ENCODE results near the gene NUBPL. TPM values are rescaled to one million over a fixed set of nuclear protein-coding genes. Genes with fewer than 3 reads are reported as not detected.

The NUBPL gene
- total RNA-seq, 1 experiment from 2014 or later, result 5.7 TPM

DNA sequence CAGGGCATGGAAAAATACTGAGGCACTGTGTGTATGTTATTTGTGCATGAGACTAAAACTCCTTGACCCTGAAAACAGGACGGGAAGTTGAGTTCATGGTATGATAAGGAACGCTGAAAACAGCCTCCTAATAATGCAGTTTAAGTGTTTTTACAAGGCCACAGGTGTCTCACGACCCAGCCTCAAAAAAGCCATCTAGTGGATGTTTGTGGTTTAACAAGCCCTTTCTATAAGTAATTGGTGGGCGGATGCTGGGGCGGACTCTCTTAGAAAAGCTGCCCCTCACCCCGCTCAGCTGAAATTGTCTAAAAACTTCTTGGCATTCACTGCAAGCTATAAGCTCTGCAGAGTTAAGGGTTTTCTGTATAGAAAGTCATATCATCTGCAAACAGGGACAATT, 184.5 kb downstream of the NUBPL start:
- no TSS peak for BruUV-seq (replicated peaks)
- ATAC-seq, result no peak
- DNase-seq (ENCODE audit: low read depth, low spot score), result no peak
- H3K27me3 ChIP-seq (ENCODE audit: control insufficient read depth, insufficient read depth, low read length), result no peaks in the 10 kb centered on the region
- no peak overlapping the region for H3K27ac ChIP-seq (ENCODE audit: low read length)
- H3K4me3 ChIP-seq (ENCODE audit: low read depth in 2 of 2, low read length in 2 of 2), result no peak overlapping the region
- H3K4me1 ChIP-seq (ENCODE audit: control insufficient read depth, insufficient read depth, low read length), result no peaks in the 10 kb centered on the region
- intact Hi-C loops (cut with micrococcal nuclease; ENCODE audit: unreplicated experiment), result no loop called here
- POLR2A ChIA-PET, result no interaction called here
- in situ Hi-C loops (cut with HindIII; ENCODE audit: low pct_unique_long_range_greater_than_20kb, low sequenced_read_pairs), result no loop called here
- H3K36me3 ChIP-seq (ENCODE audit: control insufficient read depth, insufficient read depth, low read length), result no peaks in the 10 kb centered on the region
- TF ChIP-seq TCF7L2 (IDR thresholded peaks at IDR 0.05; ENCODE audit: low read depth, low read length) (no peak), POLR2AphosphoS5 (IDR thresholded peaks at IDR 0.05; ENCODE audit: low read depth, low read length) (no peak), SIN3A (IDR thresholded peaks at IDR 0.05; ENCODE audit: borderline replicate concordance, insufficient read depth, low read depth, low read length) (no peak)
- TF ChIP-seq, protein P1, sequence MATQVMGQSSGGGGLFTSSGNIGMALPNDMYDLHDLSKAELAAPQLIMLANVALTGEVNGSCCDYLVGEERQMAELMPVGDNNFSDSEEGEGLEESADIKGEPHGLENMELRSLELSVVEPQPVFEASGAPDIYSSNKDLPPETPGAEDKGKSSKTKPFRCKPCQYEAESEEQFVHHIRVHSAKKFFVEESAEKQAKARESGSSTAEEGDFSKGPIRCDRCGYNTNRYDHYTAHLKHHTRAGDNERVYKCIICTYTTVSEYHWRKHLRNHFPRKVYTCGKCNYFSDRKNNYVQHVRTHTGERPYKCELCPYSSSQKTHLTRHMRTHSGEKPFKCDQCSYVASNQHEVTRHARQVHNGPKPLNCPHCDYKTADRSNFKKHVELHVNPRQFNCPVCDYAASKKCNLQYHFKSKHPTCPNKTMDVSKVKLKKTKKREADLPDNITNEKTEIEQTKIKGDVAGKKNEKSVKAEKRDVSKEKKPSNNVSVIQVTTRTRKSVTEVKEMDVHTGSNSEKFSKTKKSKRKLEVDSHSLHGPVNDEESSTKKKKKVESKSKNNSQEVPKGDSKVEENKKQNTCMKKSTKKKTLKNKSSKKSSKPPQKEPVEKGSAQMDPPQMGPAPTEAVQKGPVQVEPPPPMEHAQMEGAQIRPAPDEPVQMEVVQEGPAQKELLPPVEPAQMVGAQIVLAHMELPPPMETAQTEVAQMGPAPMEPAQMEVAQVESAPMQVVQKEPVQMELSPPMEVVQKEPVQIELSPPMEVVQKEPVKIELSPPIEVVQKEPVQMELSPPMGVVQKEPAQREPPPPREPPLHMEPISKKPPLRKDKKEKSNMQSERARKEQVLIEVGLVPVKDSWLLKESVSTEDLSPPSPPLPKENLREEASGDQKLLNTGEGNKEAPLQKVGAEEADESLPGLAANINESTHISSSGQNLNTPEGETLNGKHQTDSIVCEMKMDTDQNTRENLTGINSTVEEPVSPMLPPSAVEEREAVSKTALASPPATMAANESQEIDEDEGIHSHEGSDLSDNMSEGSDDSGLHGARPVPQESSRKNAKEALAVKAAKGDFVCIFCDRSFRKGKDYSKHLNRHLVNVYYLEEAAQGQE (IDR thresholded peaks at IDR 0.05; ENCODE audit: insufficient read depth in 1 of 2, low read depth in 2 of 2, low read length in 1 of 2), result no peak
- TF ChIP-seq, protein P2, sequence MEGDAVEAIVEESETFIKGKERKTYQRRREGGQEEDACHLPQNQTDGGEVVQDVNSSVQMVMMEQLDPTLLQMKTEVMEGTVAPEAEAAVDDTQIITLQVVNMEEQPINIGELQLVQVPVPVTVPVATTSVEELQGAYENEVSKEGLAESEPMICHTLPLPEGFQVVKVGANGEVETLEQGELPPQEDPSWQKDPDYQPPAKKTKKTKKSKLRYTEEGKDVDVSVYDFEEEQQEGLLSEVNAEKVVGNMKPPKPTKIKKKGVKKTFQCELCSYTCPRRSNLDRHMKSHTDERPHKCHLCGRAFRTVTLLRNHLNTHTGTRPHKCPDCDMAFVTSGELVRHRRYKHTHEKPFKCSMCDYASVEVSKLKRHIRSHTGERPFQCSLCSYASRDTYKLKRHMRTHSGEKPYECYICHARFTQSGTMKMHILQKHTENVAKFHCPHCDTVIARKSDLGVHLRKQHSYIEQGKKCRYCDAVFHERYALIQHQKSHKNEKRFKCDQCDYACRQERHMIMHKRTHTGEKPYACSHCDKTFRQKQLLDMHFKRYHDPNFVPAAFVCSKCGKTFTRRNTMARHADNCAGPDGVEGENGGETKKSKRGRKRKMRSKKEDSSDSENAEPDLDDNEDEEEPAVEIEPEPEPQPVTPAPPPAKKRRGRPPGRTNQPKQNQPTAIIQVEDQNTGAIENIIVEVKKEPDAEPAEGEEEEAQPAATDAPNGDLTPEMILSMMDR (IDR thresholded peaks at IDR 0.05), result no peak; the same call in 1 of the 2 replicates
- CTCF ChIA-PET, result no interaction called here
- H3K9me3 ChIP-seq (ENCODE audit: control insufficient read depth, insufficient read depth, low read depth, low read length), result peaks cover 4% of the 10 kb centered on the region; the same call in 1 of the 2 replicates

DNA sequence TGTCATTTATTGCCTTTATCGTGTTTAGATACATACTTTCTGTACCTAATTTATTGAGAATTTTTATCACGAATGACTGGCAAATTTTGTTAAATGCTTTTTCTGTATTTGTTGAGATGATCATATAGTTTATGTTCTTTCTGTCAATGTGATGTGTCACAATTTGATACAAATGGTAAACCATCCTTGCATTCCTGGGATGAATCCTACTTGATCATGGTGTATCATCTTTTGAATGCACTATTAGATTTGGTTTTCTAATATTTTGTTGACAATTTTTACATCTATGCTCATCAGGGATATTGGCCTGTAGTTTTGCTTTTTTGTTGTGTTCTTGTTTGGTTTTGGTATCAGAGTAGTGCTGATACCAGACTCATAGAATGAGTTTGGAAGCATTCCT, 185.1 kb downstream of the NUBPL start:
- ATAC-seq (no peak), DNase-seq (ENCODE audit: low read depth, low spot score) (no peak)
- Histone ChIP-seq H3K27ac (ENCODE audit: low read length) (no peak overlapping the region), H3K27me3 (ENCODE audit: control insufficient read depth, insufficient read depth, low read length) (no peaks in the 10 kb centered on the region), H3K4me3 (ENCODE audit: low read depth in 2 of 2, low read length in 2 of 2) (no peak overlapping the region), H3K36me3 (ENCODE audit: control insufficient read depth, insufficient read depth, low read length) (no peaks in the 10 kb centered on the region), H3K9me3 (ENCODE audit: control insufficient read depth, insufficient read depth, low read depth, low read length) (peaks cover 4% of the 10 kb centered on the region; the same call in 1 of the 2 replicates), H3K4me1 (ENCODE audit: control insufficient read depth, insufficient read depth, low read length) (no peaks in the 10 kb centered on the region)
- in situ Hi-C loops (cut with HindIII; ENCODE audit: low pct_unique_long_range_greater_than_20kb, low sequenced_read_pairs) (no loop called here), intact Hi-C loops (cut with micrococcal nuclease; ENCODE audit: unreplicated experiment) (no loop called here)
- POLR2A ChIA-PET, result no interaction called here
- CTCF ChIA-PET, result no interaction called here
- no TSS peak for BruUV-seq (replicated peaks)
- TF ChIP-seq, protein P2 (IDR thresholded peaks at IDR 0.05), result no peak
- no peak for TF ChIP-seq POLR2AphosphoS5 (IDR thresholded peaks at IDR 0.05; ENCODE audit: low read depth, low read length)
- TF ChIP-seq TCF7L2 (IDR thresholded peaks at IDR 0.05; ENCODE audit: low read depth, low read length), result no peak
- TF ChIP-seq SIN3A (IDR thresholded peaks at IDR 0.05; ENCODE audit: borderline replicate concordance, insufficient read depth, low read depth, low read length), result no peak
- TF ChIP-seq, protein P1 (IDR thresholded peaks at IDR 0.05; ENCODE audit: insufficient read depth in 1 of 2, low read depth in 2 of 2, low read length in 1 of 2), result no peak
